ENCODE results near the gene ERAP2. TPM values are rescaled to one million over a fixed set of nuclear protein-coding genes. Genes with fewer than 3 reads are reported as not detected.

Gene ERAP2
- total RNA-seq, 4 donors from 2014 or later, result 5.7 to 20.9 (median 13.7) TPM

DNA sequence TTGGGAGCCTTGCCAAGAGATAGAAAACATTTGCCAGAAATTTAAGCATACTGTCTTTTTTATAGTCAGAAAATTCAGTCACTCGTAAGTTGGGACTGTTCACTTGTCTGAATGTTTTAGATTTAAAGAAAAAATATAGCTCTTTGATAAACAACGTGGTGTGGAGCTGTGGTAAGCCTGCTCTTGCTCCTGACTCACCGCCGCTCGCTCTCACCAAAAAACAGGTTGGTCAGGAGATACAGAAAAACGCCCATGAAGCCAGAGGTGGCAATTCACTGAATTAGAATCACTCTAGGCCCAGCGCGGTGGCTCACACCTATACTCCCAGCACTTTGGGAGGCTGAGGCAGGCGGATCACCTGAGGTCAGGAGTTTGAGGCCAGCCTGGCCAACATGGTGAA lies 65.8 kb downstream of the ERAP2 start:
- TF ChIP-seq POLR2A (IDR thresholded peaks at IDR 0.05), result no peak
- TF ChIP-seq, protein P1, sequence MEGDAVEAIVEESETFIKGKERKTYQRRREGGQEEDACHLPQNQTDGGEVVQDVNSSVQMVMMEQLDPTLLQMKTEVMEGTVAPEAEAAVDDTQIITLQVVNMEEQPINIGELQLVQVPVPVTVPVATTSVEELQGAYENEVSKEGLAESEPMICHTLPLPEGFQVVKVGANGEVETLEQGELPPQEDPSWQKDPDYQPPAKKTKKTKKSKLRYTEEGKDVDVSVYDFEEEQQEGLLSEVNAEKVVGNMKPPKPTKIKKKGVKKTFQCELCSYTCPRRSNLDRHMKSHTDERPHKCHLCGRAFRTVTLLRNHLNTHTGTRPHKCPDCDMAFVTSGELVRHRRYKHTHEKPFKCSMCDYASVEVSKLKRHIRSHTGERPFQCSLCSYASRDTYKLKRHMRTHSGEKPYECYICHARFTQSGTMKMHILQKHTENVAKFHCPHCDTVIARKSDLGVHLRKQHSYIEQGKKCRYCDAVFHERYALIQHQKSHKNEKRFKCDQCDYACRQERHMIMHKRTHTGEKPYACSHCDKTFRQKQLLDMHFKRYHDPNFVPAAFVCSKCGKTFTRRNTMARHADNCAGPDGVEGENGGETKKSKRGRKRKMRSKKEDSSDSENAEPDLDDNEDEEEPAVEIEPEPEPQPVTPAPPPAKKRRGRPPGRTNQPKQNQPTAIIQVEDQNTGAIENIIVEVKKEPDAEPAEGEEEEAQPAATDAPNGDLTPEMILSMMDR (IDR thresholded peaks at IDR 0.05), result no peak
- no peaks in the 10 kb centered on the region for H3K27me3 ChIP-seq
- DNase-seq, result no peak
- H3K4me1 ChIP-seq, result peaks cover 7 to 77% (median 16%) of the 10 kb centered on the region in 3 donors
- H3K27ac ChIP-seq, result peak overlapping the region in 1 of 4 donors; percentile 32
- intact Hi-C loops (cut with DNase I), result no loop called here
- WGBS, 2 donors, result 75 to 87% methylated on average over 5 to 9 of the region's 9 CpGs
- no peaks in the 10 kb centered on the region for H3K36me3 ChIP-seq
- no peak overlapping the region for H3K4me3 ChIP-seq
- no peaks in the 10 kb centered on the region for H3K9me3 ChIP-seq

DNA sequence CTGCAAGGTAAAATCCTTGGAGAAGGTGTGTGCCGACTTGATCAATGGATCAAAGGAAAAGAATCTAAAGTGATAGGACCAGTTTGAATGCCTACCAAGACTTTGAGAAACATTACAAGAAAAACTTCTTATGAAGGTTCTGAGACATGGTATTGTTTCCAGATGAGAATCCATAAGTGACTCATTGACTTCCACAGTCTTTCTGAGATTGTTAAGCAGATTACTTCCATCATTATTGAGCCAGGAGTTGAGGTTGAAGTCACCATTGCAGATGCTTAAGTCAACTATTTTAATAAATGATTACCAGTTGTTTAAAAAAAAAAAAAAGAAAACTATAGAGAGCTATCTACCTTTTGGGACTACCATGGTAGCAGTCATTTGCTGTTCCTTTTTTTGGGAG lies 66.6 kb downstream of the ERAP2 start:
- no peaks in the 10 kb centered on the region for H3K27me3 ChIP-seq
- TF ChIP-seq POLR2A (IDR thresholded peaks at IDR 0.05), result no peak
- TF ChIP-seq, protein P1 (IDR thresholded peaks at IDR 0.05), result no peak
- no peaks in the 10 kb centered on the region for H3K9me3 ChIP-seq
- no peaks in the 10 kb centered on the region for H3K36me3 ChIP-seq
- H3K4me3 ChIP-seq, result no peak overlapping the region
- no peak for DNase-seq
- H3K27ac ChIP-seq, result no peak overlapping the region
- intact Hi-C loops (cut with DNase I), result no loop called here
- H3K4me1 ChIP-seq, result peaks cover under 1 to 68% (median 10%) of the 10 kb centered on the region in 3 donors
- WGBS, 2 donors, result 88 to 95% methylated on average over 1 of the region's 1 CpG

DNA sequence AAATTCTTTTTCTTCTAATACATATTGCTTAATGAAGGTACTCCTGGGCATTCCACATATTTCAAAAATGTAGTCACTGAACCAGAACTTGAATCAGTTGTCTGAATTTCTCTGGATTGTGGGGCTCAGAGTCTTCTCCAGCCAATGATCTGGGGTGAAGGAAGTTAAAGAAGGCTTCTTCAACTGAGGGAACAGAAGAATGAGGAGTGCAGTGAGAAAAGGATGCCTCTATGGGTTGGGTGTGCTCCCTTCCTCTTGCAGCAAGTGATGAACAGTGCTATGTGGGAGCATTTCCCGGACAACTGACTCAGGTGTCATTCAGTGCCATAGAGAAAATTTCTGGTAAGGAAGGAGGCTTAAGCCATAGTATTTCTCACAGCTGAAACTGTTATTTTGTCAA lies 67.5 kb downstream of the ERAP2 start:
- Histone ChIP-seq H3K4me3 (no peak overlapping the region), H3K9me3 (no peaks in the 10 kb centered on the region), H3K27me3 (no peaks in the 10 kb centered on the region), H3K36me3 (no peaks in the 10 kb centered on the region), H3K27ac (no peak overlapping the region), H3K4me1 (peaks cover 0 to 60% (median 2%) of the 10 kb centered on the region in 3 donors)
- 88 to 100% methylated on average over 1 of the region's 1 CpG for WGBS, 2 donors
- intact Hi-C loops (cut with DNase I), result no loop called here
- no peak for TF ChIP-seq POLR2A (IDR thresholded peaks at IDR 0.05)
- TF ChIP-seq, protein P1 (IDR thresholded peaks at IDR 0.05), result no peak
- no peak for DNase-seq

DNA sequence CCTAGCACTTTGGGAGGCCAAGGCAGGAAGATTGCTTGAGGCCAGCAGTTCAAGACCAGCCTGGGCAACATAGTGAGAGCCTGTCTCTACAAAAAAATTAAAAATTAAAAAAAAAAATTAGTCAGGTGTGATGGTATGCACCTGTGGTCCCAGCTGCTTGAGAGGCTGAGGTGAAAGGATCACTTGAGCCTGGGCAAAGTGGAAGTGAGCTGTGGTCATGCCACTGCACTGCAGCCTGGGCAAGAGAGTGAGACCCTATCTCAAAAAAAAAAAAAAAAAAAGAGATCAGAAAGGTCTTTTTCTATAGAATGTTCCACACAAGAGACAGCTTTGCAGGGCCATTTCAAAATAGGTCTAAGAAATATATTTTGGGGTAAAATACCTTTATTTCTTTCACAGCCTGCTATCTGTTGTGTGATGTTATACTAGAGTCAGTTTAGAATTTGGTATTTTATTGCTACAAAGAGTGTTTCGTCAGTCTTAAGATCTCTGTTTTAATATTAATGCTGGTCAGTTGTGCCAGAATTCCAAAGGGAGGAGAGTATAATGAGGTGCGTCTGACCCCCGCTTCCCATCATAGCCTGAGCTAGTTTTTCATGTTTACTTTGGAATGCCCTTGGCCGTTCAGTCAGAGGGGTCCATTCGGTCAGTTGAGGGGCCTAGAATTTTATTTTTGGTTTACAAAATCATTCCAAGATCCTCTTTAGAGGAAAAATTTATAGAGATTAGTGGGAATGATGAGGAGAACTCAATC lies 69.0 kb downstream of the ERAP2 start:
- Histone ChIP-seq H3K4me1 (peaks cover 0 to 44% (median 0%) of the 10 kb centered on the region in 3 donors), H3K27me3 (no peaks in the 10 kb centered on the region), H3K36me3 (no peaks in the 10 kb centered on the region), H3K27ac (no peak overlapping the region), H3K4me3 (no peak overlapping the region), H3K9me3 (no peaks in the 10 kb centered on the region)
- WGBS, 2 donors, result 70 to 76% methylated on average over 5 of the region's 5 CpGs
- no peak for DNase-seq
- intact Hi-C loops (cut with DNase I), result no loop called here
- no peak for TF ChIP-seq POLR2A (IDR thresholded peaks at IDR 0.05)
- TF ChIP-seq, protein P1 (IDR thresholded peaks at IDR 0.05), result no peak

DNA sequence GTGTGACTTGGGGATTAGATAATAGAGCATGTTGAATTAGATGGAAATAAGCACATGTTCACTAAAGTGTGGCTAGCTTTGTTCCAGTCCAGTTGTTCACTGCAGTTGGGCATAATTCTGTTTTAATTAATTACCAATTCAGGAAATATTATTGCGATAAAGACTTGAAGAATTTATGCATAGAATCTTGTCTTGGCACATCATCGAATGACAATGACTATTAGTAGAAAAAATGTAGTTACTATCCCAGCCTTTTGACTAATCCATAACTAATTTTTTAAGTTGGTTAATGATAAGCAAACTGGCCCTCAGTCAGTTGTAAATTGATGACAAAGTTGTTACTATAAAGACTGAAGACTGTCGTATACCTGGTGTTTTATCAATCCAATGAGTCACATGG lies 70.1 kb downstream of the ERAP2 start:
- Histone ChIP-seq H3K4me1 (peaks cover 0 to 35% (median 0%) of the 10 kb centered on the region in 3 donors), H3K27ac (no peak overlapping the region), H3K9me3 (no peaks in the 10 kb centered on the region), H3K4me3 (no peak overlapping the region), H3K27me3 (no peaks in the 10 kb centered on the region), H3K36me3 (no peaks in the 10 kb centered on the region)
- intact Hi-C loops (cut with DNase I), result no loop called here
- no peak for TF ChIP-seq POLR2A (IDR thresholded peaks at IDR 0.05)
- TF ChIP-seq, protein P1 (IDR thresholded peaks at IDR 0.05), result no peak
- DNase-seq, result no peak
- 69 to 84% methylated on average over 3 of the region's 3 CpGs for WGBS, 2 donors

All from esophagus squamous epithelium (tissue), 5 donors.